COLO668 (cell line): ENCODE measurements around the gene SCYL1.
A peak's percentile ranks its signal among the peaks of the same experiment; 100 is the strongest.

Source experiments
- DNase-seq: peaks from one replicate; lab custom pipeline; 2025; ENCODE audit not compliant: unreplicated experiment; lab: John Stamatoyannopoulos, UW

SCYL1 gene

GRCh38 chr11:65532388-65533064, 7.6 kb downstream of the SCYL1 start:
- DNase-seq, result no peak

- DNase-seq, result no peak
Observed at GRCh38 chr11:65535102-65535501, 10.2 kb downstream of the SCYL1 start.

GRCh38 chr11:65536412-65537295, 11.8 kb downstream of the SCYL1 start:
- no peak for DNase-seq

- no peak for DNase-seq
Observed at GRCh38 chr11:65537296-65537597, 12.4 kb downstream of the SCYL1 start.

GRCh38 chr11:65537620-65538231, 12.8 kb downstream of the SCYL1 start:
- no peak for DNase-seq

GRCh38 chr11:65538232-65538914, 13.5 kb downstream of the SCYL1 start:
- no peak for DNase-seq

- no peak for DNase-seq
Observed at GRCh38 chr11:65538915-65539743, 14.2 kb downstream of the SCYL1 start.

- DNase-seq, result peak; percentile 77
Observed at GRCh38 chr11:65539744-65540289, 14.9 kb downstream of the SCYL1 start.

GRCh38 chr11:65540290-65541092, 15.6 kb downstream of the SCYL1 start:
- peak; percentile 90 for DNase-seq

- no peak for DNase-seq
Observed at GRCh38 chr11:65541093-65541982, 16.5 kb downstream of the SCYL1 start.

GRCh38 chr11:65542738-65543390, 18.0 kb downstream of the SCYL1 start:
- no peak for DNase-seq

GRCh38 chr11:65545853-65546216, 21.0 kb downstream of the SCYL1 start:
- peak; percentile 35 for DNase-seq

- DNase-seq, result peak; percentile 96
Observed at GRCh38 chr11:65546217-65546958, 21.5 kb downstream of the SCYL1 start.

- no peak for DNase-seq
Observed at GRCh38 chr11:65547446-65548125, 22.7 kb downstream of the SCYL1 start.

- DNase-seq, result no peak
Observed at GRCh38 chr11:65548395-65548794, 23.5 kb downstream of the SCYL1 start.

GRCh38 chr11:65549096-65549495, 24.2 kb downstream of the SCYL1 start:
- no peak for DNase-seq
